Kidney tubule cell (primary cell): ENCODE results near the gene HOXA1.

ENCODE experiments used
- DNase-seq: peaks from one replicate; pipeline ENCODE4 v3.0.0-alpha.2; 2018; ENCODE audit warnings: low spot score

The HOXA1 gene

GRCh38 chr7:27131390-27131819 is 35.6 kb upstream of the HOXA1 start:
- DNase-seq = no peak

- DNase-seq = peak; percentile 90
Measured at GRCh38 chr7:27130540-27131389, 35.0 kb upstream of the HOXA1 start, which contains the start of gene HOXA4. TSS of gene HOXA4 (minus strand) at chr7:27130757. CDS start at chr7:27130733, 24 bp downstream.

GRCh38 chr7:27129729-27130539 is 34.1 kb upstream of the HOXA1 start:
- peak; percentile 59 for DNase-seq

- DNase-seq = no peak
Measured at GRCh38 chr7:27128776-27129728, 33.3 kb upstream of the HOXA1 start.

- no peak for DNase-seq
Measured at GRCh38 chr7:27128034-27128433, 32.2 kb upstream of the HOXA1 start.

- DNase-seq = no peak
Measured at GRCh38 chr7:27126596-27127327, 31.0 kb upstream of the HOXA1 start.

- peak; percentile 57 for DNase-seq
Measured at GRCh38 chr7:27125986-27126394, 30.2 kb upstream of the HOXA1 start.

- DNase-seq = peak; percentile 68
Measured at GRCh38 chr7:27124902-27125689, 29.3 kb upstream of the HOXA1 start.

- DNase-seq = peak; percentile 96
Measured at GRCh38 chr7:27124096-27124901, 28.5 kb upstream of the HOXA1 start.

- no peak for DNase-seq
Measured at GRCh38 chr7:27123477-27124053, 27.8 kb upstream of the HOXA1 start.

- DNase-seq = no peak
Measured at GRCh38 chr7:27123007-27123476, 27.2 kb upstream of the HOXA1 start.

- DNase-seq = peak; percentile 86
Measured at GRCh38 chr7:27122077-27122910, 26.5 kb upstream of the HOXA1 start.

- no peak for DNase-seq
Measured at GRCh38 chr7:27121684-27122076, 25.9 kb upstream of the HOXA1 start.

GRCh38 chr7:27119412-27119911 is 23.7 kb upstream of the HOXA1 start:
- no peak for DNase-seq

GRCh38 chr7:27118580-27118979 is 22.8 kb upstream of the HOXA1 start:
- DNase-seq = no peak

- peak; percentile 77 for DNase-seq
Measured at GRCh38 chr7:27117887-27118491, 22.2 kb upstream of the HOXA1 start.
